PC-3 (cell line): ENCODE results near the gene JPH3.

Experiments used
- EZH2 ChIP-seq: fragments of 300-600 bp; sonication (generic); IDR thresholded peaks from one replicate; pipeline ENCODE4 v1.6.1; 2017; ENCODE audit warnings: antibody characterized with exemption, mild to moderate bottlenecking, low read length; ENCODE audit not compliant: unreplicated experiment
- EZH2phosphoT487 ChIP-seq: fragments of 300-600 bp; sonication (generic); IDR thresholded peaks from 2 replicates; pipeline ENCODE4 v1.6.1; 2018; ENCODE audit warnings: mild to moderate bottlenecking, antibody characterized with exemption, low read length, borderline replicate concordance
- TF ChIP-seq, protein P1 (sequence below): fragments of 300-600 bp; sonication (generic); conservative IDR thresholded peaks from 2 replicates; pipeline ENCODE4 v1.5.1; 2017; ENCODE audit warnings: antibody characterized with exemption, low read depth, mild to moderate bottlenecking, low read length

- TF ChIP-seq EZH2 (no peak), EZH2phosphoT487 (no peak)
- TF ChIP-seq, protein P1, sequence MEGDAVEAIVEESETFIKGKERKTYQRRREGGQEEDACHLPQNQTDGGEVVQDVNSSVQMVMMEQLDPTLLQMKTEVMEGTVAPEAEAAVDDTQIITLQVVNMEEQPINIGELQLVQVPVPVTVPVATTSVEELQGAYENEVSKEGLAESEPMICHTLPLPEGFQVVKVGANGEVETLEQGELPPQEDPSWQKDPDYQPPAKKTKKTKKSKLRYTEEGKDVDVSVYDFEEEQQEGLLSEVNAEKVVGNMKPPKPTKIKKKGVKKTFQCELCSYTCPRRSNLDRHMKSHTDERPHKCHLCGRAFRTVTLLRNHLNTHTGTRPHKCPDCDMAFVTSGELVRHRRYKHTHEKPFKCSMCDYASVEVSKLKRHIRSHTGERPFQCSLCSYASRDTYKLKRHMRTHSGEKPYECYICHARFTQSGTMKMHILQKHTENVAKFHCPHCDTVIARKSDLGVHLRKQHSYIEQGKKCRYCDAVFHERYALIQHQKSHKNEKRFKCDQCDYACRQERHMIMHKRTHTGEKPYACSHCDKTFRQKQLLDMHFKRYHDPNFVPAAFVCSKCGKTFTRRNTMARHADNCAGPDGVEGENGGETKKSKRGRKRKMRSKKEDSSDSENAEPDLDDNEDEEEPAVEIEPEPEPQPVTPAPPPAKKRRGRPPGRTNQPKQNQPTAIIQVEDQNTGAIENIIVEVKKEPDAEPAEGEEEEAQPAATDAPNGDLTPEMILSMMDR = no peak
Observed at GRCh38 chr16:87685405-87685755, 83.1 kb downstream of the JPH3 start.
